PC-3 (cell line): ENCODE measurements around the gene SLC13A3. TPM values are rescaled to one million over a fixed set of nuclear protein-coding genes. Genes with fewer than 3 reads are reported as not detected.

ENCODE experiments used
- ATAC-seq: fragments of 200-7000 bp; cut with Tn5 transposase; 2 replicates; pipeline ENCODE4 v1.9.1; 2020; ENCODE audit warnings: mild to moderate bottlenecking, moderate library complexity
- BruUV-seq: library from RNA; stranded (reverse); fragments of 400-500 nt; replicated peaks from 2 replicates; lab custom pipeline; 2021; lab: Mats Ljungman, UMichigan
- CTCF ChIA-PET: fragments of 300-600 bp; sonication (Branson Sonifier 250); formaldehyde crosslinking; loops from one replicate; lab custom pipeline; 2022; ENCODE audit warnings: antibody characterized with exemption; lab: Charles Lee
- POLR2A ChIA-PET: fragments of 300-600 bp; sonication (Branson Sonifier 250); formaldehyde crosslinking; loops from one replicate; lab custom pipeline; 2022; ENCODE audit warnings: antibody characterized with exemption; ENCODE audit not compliant: unreplicated experiment; lab: Charles Lee
- DNase-seq: peaks from one replicate; pipeline ENCODE4 v3.0.0-alpha.2; 2015
- H2AFZ ChIP-seq: fragments of 300-600 bp; sonication (generic); 2 replicates; pipeline ENCODE4 v1.6.0; 2016; ENCODE audit warnings: antibody characterized with exemption, low read length
- H3F3A ChIP-seq: fragments of 300-600 bp; sonication (generic); one replicate; pipeline ENCODE4 v1.6.0; 2017; ENCODE audit warnings: antibody characterized with exemption, low read length, control low read depth, mild to moderate bottlenecking; ENCODE audit not compliant: unreplicated experiment
- H3K27ac ChIP-seq: fragments of 300-600 bp; sonication (generic); 2 replicates; pipeline ENCODE4 v1.5.1; 2016; ENCODE audit warnings: mild to moderate bottlenecking, low read length
- H3K27me3 ChIP-seq: fragments of 300-600 bp; sonication (generic); 2 replicates; pipeline ENCODE4 v1.6.1; 2016; ENCODE audit warnings: low read length, mixed read lengths
- H3K36me3 ChIP-seq: fragments of 300-600 bp; sonication (generic); 2 replicates; pipeline ENCODE4 v1.6.1; 2016; ENCODE audit warnings: low read depth, mixed run types, low read length, mixed read lengths
- H3K4me1 ChIP-seq: fragments of 300-600 bp; sonication (generic); 2 replicates; pipeline ENCODE4 v1.5.1; 2016; ENCODE audit warnings: low read length; ENCODE audit not compliant: insufficient read depth
- H3K4me2 ChIP-seq: fragments of 300-600 bp; sonication (generic); 2 replicates; pipeline ENCODE4 v1.6.0; 2016; ENCODE audit warnings: low read length
- H3K4me3 ChIP-seq: fragments of 300-600 bp; sonication (generic); 2 replicates; pipeline ENCODE4 v1.5.1; 2016; ENCODE audit warnings: mild to moderate bottlenecking, low read length, mixed read lengths
- H3K79me2 ChIP-seq: fragments of 300-600 bp; sonication (generic); 2 replicates; pipeline ENCODE4 v1.6.1; 2017; ENCODE audit warnings: low read length, mixed read lengths
- H3K9ac ChIP-seq: fragments of 300-600 bp; sonication (generic); 2 replicates; pipeline ENCODE4 v1.6.0; 2016; ENCODE audit warnings: mild to moderate bottlenecking, low read length
- H3K9me2 ChIP-seq: fragments of 300-600 bp; sonication (generic); replicated peaks from 2 replicates; pipeline ENCODE4 v1.6.1; 2016; ENCODE audit warnings: mixed run types, low read length, mixed read lengths
- H3K9me3 ChIP-seq: fragments of 300-600 bp; sonication (generic); 2 replicates; pipeline ENCODE4 v1.6.1; 2016; ENCODE audit warnings: low read length, mixed read lengths
- H4K20me1 ChIP-seq: fragments of 300-600 bp; sonication (generic); 2 replicates; pipeline ENCODE4 v1.6.1; 2016; ENCODE audit warnings: low read length, mixed read lengths
- EZH2 ChIP-seq: fragments of 300-600 bp; sonication (generic); IDR thresholded peaks from one replicate; pipeline ENCODE4 v1.6.1; 2017; ENCODE audit warnings: antibody characterized with exemption, mild to moderate bottlenecking, low read length; ENCODE audit not compliant: unreplicated experiment
- EZH2phosphoT487 ChIP-seq: fragments of 300-600 bp; sonication (generic); IDR thresholded peaks from 2 replicates; pipeline ENCODE4 v1.6.1; 2018; ENCODE audit warnings: mild to moderate bottlenecking, antibody characterized with exemption, low read length, borderline replicate concordance
- intact Hi-C: fragments of 100-400 bp; cut with micrococcal nuclease; formaldehyde crosslinking; loops from 2 replicates; pipeline ENCODE4 v1.9.0; 2023
- total RNA-seq: library from RNA; depleted of rRNA; stranded (reverse); fragments of >200 nt; gene quantifications from 2 replicates; pipeline ENCODE4 v1.2.3, GENCODE V29; 2014
- TF ChIP-seq, protein P1 (sequence below): fragments of 300-600 bp; sonication (generic); conservative IDR thresholded peaks from 2 replicates; pipeline ENCODE4 v1.5.1; 2017; ENCODE audit warnings: antibody characterized with exemption, low read depth, mild to moderate bottlenecking, low read length

SLC13A3 gene
- total RNA-seq, 1 experiment from 2014 or later = not detected

DNA sequence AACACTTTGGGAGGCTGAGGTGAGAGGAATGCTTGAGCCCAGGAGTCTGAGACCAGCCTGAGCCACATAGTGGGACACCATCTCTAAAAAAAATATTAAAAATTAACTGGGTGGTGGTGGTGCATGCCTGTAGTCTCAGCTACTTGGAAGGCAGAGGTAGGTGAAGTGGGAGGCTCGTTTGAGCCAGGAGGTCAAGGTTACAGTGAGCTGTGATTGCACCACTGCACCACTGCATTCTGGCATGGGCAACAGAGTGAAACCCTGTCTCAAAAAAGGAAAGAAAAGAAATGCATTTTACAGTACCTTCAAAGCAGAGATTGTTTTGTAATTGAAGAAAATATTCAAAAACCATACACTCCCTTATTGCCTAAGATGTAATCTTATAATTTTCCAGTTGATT, 107.3 kb downstream of the SLC13A3 start:
- Histone ChIP-seq H3K36me3 (no peaks in the 10 kb centered on the region), H3K9ac (no peak overlapping the region), H3K4me1 (no peaks in the 10 kb centered on the region), H3K4me3 (no peak overlapping the region), H3K27ac (no peak overlapping the region), H3K4me2 (no peak overlapping the region), H3K79me2 (no peaks in the 10 kb centered on the region), H2AFZ (no peak overlapping the region), H3K27me3 (peaks cover 73% of the 10 kb centered on the region), H3K9me3 (no peaks in the 10 kb centered on the region), H3K9me2 (no peaks in the 10 kb centered on the region), H4K20me1 (no peaks in the 10 kb centered on the region), H3F3A (no peaks in the 10 kb centered on the region)
- DNase-seq = no peak
- BruUV-seq = no TSS peak
- no peak for ATAC-seq
- intact Hi-C loops = no loop called here
- TF ChIP-seq EZH2phosphoT487 = no peak
- no peak for TF ChIP-seq EZH2
- TF ChIP-seq, protein P1, sequence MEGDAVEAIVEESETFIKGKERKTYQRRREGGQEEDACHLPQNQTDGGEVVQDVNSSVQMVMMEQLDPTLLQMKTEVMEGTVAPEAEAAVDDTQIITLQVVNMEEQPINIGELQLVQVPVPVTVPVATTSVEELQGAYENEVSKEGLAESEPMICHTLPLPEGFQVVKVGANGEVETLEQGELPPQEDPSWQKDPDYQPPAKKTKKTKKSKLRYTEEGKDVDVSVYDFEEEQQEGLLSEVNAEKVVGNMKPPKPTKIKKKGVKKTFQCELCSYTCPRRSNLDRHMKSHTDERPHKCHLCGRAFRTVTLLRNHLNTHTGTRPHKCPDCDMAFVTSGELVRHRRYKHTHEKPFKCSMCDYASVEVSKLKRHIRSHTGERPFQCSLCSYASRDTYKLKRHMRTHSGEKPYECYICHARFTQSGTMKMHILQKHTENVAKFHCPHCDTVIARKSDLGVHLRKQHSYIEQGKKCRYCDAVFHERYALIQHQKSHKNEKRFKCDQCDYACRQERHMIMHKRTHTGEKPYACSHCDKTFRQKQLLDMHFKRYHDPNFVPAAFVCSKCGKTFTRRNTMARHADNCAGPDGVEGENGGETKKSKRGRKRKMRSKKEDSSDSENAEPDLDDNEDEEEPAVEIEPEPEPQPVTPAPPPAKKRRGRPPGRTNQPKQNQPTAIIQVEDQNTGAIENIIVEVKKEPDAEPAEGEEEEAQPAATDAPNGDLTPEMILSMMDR = no peak
- ChIA-PET POLR2A (no interaction called here), CTCF (no interaction called here)

DNA sequence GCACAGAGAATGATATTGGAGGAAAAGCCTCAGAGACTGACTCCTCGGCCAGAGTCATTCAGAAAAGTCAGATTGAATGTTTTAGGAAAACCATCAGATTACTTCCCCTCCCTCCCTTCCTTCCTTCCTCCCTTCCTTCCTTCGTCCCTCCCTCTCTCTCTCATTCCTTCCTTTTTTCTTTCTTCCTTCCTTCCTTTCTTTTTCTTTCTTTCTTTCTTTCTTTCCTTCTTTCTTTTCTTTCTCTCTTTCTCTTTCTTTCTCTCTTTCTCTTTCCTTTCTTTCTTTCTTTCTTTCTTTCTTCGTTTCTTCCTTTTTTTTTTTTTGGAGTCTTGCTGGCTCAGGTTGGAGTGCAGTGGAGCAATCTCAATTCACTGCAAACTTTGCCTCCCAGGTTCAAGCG, 108.2 kb downstream of the SLC13A3 start:
- Histone ChIP-seq H3K27me3 (peaks cover 73% of the 10 kb centered on the region), H3K27ac (no peak overlapping the region), H3K9ac (no peak overlapping the region), H3K9me3 (no peaks in the 10 kb centered on the region), H3K9me2 (no peaks in the 10 kb centered on the region), H4K20me1 (no peaks in the 10 kb centered on the region), H3K4me2 (no peak overlapping the region), H3K79me2 (no peaks in the 10 kb centered on the region), H3F3A (no peaks in the 10 kb centered on the region), H3K4me1 (no peaks in the 10 kb centered on the region), H3K4me3 (no peak overlapping the region), H2AFZ (no peak overlapping the region), H3K36me3 (no peaks in the 10 kb centered on the region)
- intact Hi-C loops = no loop called here
- DNase-seq (no peak), ATAC-seq (no peak)
- CTCF ChIA-PET = no interaction called here
- POLR2A ChIA-PET = no interaction called here
- no TSS peak for BruUV-seq
- TF ChIP-seq EZH2 = no peak

DNA sequence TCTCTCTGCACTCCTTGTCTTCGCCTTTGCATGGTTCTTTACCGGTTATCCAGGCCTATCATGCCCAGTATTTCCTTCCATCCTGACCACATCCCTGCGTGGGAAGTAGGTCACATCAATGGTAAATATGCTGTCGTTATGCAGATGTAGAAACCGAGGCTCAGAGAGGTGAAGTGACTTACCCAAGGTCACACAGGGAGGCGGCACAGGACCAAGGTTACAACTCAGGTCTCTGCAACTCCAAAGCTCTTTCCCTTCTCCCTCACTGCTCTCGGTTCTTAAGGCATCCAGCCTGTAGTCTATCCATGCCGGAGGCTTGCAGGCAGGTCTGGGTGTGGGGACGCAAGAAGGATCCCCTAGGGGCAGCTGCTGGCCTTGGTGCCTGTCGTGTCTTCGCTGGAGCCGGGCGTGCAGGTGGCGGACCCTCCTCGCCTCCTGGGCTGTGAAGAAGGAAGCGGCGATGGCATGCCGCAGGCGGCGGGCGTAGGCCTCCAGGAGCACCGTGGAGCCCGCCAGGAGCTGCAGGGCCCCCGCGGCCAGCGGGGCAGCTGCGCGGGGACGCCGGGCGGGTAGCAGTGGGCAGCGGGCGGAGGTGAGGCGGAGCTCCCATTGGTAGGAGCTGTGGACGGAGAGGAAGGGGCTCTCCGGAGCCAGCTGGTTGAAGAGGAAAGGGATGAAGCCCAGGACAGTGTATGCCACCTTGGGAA, 109.9 kb downstream of the SLC13A3 start:
- H3K27ac ChIP-seq = no peak overlapping the region
- no peak overlapping the region for H3K4me2 ChIP-seq
- H3K9me2 ChIP-seq = no peaks in the 10 kb centered on the region
- peaks cover 76% of the 10 kb centered on the region for H3K27me3 ChIP-seq
- no peak for DNase-seq
- POLR2A ChIA-PET = no interaction called here
- no peak for TF ChIP-seq EZH2
- TF ChIP-seq, protein P1 = no peak
- no peak for TF ChIP-seq EZH2phosphoT487
- H3K4me1 ChIP-seq = no peaks in the 10 kb centered on the region
- ATAC-seq = no peak
- H3K79me2 ChIP-seq = no peaks in the 10 kb centered on the region
- no peaks in the 10 kb centered on the region for H3K9me3 ChIP-seq
- no peak overlapping the region for H3K9ac ChIP-seq
- H3F3A ChIP-seq = no peaks in the 10 kb centered on the region
- CTCF ChIA-PET = no interaction called here
- intact Hi-C loops = no loop called here
- no peaks in the 10 kb centered on the region for H4K20me1 ChIP-seq
- no peaks in the 10 kb centered on the region for H3K36me3 ChIP-seq
- no TSS peak for BruUV-seq
- H3K4me3 ChIP-seq = no peak overlapping the region
- H2AFZ ChIP-seq = no peak overlapping the region
